ENCODE data around the gene ZFYVE1. TPM values are rescaled to one million over a fixed set of nuclear protein-coding genes. Genes with fewer than 3 reads are reported as not detected.
"Not testable (repeated sequence)": the region's sequence is repeated elsewhere in the genome, so short reads cannot be mapped to it uniquely, and the experiment has no call there.

ZFYVE1 gene
- total RNA-seq, 1 donor from 2014 or later = 73.9 TPM

DNA sequence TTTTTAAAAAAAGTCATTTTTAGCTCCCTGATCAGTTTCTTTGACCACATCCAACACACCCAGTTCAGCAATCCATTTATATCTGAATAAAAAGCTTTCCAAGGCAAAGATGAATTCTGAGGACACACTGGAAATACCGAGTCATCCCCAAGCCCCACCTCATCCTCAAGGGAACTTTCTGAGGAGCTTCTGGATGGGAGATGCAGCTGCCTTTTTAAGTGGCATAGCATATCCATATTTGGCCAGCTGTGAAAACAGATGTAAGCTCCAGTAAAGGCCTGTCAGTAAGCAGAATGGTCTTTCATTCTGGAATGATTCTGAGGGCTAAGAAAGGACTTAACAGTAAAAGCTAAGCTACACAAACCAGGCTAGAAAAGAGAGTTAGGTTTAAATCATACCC lies 18.4 kb downstream of the ZFYVE1 start:
- Histone ChIP-seq H3K36me3 (peaks cover 0 to 11% of the 10 kb centered on the region in 2 donors), H3K4me3 (no peak overlapping the region), H3K4me1 (no peaks in the 10 kb centered on the region), H3K27ac (peak overlapping the region in 1 of 2 donors; percentile 6), H3K9me3 (no peaks in the 10 kb centered on the region), H3K27me3 (no peaks in the 10 kb centered on the region)
- intact Hi-C loops (cut with DNase I) = no loop called here
- no peak for DNase-seq (ENCODE audit: low spot score in 2 of 2)
- TF ChIP-seq, protein P1, sequence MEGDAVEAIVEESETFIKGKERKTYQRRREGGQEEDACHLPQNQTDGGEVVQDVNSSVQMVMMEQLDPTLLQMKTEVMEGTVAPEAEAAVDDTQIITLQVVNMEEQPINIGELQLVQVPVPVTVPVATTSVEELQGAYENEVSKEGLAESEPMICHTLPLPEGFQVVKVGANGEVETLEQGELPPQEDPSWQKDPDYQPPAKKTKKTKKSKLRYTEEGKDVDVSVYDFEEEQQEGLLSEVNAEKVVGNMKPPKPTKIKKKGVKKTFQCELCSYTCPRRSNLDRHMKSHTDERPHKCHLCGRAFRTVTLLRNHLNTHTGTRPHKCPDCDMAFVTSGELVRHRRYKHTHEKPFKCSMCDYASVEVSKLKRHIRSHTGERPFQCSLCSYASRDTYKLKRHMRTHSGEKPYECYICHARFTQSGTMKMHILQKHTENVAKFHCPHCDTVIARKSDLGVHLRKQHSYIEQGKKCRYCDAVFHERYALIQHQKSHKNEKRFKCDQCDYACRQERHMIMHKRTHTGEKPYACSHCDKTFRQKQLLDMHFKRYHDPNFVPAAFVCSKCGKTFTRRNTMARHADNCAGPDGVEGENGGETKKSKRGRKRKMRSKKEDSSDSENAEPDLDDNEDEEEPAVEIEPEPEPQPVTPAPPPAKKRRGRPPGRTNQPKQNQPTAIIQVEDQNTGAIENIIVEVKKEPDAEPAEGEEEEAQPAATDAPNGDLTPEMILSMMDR (IDR thresholded peaks at IDR 0.05) = no peak

DNA sequence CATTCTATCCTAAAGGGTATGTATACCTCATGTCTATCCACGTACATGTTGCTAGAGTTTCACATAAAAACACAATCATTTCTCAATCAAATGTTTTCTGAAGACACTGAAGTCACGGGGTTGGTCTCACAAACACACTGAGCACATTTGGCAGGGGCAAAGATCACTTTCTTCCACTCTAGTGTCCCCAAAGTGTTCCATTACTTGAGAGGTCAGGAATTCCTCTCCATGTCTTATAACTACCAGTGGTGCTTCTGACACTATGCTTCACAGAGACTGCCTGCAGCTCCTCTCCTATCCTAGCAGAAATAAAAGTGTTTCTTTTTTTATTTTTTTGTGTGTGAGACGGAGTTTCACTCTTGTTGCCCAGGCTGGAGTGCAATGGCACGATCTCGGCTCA lies 19.1 kb downstream of the ZFYVE1 start:
- TF ChIP-seq, protein P1 (IDR thresholded peaks at IDR 0.05) = no peak
- Histone ChIP-seq H3K36me3 (peaks cover 0 to 11% of the 10 kb centered on the region in 2 donors), H3K27me3 (no peaks in the 10 kb centered on the region), H3K9me3 (no peaks in the 10 kb centered on the region), H3K4me3 (no peak overlapping the region), H3K27ac (peak overlapping the region in 1 of 2 donors; percentile 11), H3K4me1 (no peaks in the 10 kb centered on the region)
- intact Hi-C loops (cut with DNase I) = no loop called here
- no peak for DNase-seq (ENCODE audit: low spot score in 2 of 2)

DNA sequence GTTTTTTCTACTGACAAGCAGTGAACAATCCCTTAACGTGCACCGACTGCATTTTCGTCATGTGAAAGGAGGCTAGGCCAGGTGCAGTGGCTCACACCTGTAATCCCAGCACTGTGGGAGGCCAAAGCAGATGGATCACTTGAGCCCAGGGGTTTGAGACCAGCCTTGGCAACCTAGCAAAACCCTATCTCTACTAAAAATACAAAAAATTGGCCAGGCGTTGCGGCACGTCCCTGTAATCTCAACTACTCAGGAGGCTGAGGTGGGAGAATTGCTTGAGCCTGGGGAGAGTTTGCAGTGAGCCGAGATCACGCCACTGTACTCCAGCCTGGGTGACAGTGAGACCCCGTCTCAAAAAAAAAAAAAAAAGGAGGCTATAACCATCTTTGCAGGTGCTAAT lies 22.3 kb downstream of the ZFYVE1 start:
- peaks cover 0 to 13% of the 10 kb centered on the region in 2 donors for H3K36me3 ChIP-seq
- H3K9me3 ChIP-seq; intact Hi-C loops (cut with DNase I); H3K4me3 ChIP-seq; H3K27ac ChIP-seq; H3K4me1 ChIP-seq; DNase-seq (ENCODE audit: low spot score in 2 of 2); H3K27me3 ChIP-seq: not testable (repeated sequence)

DNA sequence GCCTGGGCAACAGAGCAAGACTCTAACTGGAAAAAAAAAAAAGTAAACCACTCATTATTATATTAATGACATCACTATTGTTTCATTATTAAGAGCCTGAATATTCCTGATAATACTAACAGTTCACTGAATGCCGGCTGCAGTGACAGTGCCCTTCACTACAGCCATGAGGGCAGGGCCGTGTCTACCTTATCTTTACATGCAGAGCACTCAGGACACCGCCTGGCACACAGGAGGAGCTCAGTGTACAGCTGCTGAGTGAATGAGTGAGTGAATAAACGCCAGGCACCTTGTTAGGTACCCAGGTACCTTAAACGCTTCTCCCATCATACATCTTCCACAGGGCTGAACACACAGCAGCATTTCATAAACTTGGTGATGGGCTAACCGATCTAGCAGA lies 23.2 kb downstream of the ZFYVE1 start:
- intact Hi-C loops (cut with DNase I) = no loop called here
- no peak overlapping the region for H3K4me3 ChIP-seq
- peaks cover 0 to 2% of the 10 kb centered on the region in 2 donors for H3K4me1 ChIP-seq
- TF ChIP-seq, protein P1 (IDR thresholded peaks at IDR 0.05) = no peak
- H3K36me3 ChIP-seq = peaks cover 7 to 16% of the 10 kb centered on the region in 2 donors
- no peaks in the 10 kb centered on the region for H3K27me3 ChIP-seq
- H3K9me3 ChIP-seq = no peaks in the 10 kb centered on the region
- no peak overlapping the region for H3K27ac ChIP-seq
- DNase-seq (ENCODE audit: low spot score in 2 of 2) = no peak

DNA sequence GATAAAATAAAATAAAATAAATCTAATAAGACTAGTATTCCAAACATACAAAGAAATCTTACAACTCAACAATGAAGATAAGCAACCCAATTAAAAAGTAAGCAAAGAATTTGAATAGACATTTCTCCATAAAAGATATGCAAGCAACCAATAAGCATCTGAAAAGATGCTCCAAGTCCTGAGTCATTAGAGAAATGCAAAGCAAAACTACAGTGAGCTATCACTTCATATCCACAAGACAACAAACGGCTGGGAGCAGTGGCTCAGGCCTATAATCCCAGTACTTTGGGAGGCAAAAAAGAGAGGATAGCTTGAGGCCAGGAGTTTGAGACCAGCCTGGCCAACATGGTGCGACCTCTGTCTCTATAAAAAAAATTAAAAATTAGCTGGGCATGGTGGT lies 26.8 kb downstream of the ZFYVE1 start:
- TF ChIP-seq, protein P1 (IDR thresholded peaks at IDR 0.05) = no peak
- peaks cover 27 to 48% of the 10 kb centered on the region in 2 donors for H3K36me3 ChIP-seq
- DNase-seq (ENCODE audit: low spot score in 2 of 2) = no peak
- no peak overlapping the region for H3K4me3 ChIP-seq
- intact Hi-C loops (cut with DNase I) = no loop called here
- no peaks in the 10 kb centered on the region for H3K9me3 ChIP-seq
- H3K27me3 ChIP-seq = no peaks in the 10 kb centered on the region
- peaks cover 0 to 2% of the 10 kb centered on the region in 2 donors for H3K4me1 ChIP-seq
- H3K27ac ChIP-seq = no peak overlapping the region

DNA sequence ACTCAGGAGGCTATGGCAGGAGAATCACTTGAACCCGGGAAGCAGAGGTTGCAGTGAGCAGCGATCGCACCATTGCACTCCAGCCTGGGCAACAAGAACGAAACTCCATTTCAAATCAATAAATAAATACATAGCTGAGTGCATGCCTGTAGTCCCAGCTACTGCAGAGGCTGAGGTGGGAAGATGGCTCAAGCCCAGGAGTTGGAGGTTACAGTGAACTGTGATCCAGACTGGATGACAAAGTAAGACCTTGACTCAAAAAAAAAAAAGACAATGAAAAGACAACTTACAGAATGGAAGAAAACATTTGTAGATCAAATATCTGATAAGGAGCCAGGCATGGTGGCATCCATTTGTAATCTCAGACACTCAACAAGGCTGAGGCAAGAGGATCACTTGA lies 27.6 kb downstream of the ZFYVE1 start:
- no peak for DNase-seq (ENCODE audit: low spot score in 2 of 2)
- Histone ChIP-seq H3K36me3 (peaks cover 30 to 52% of the 10 kb centered on the region in 2 donors), H3K27ac (no peak overlapping the region), H3K27me3 (no peaks in the 10 kb centered on the region), H3K4me3 (no peak overlapping the region), H3K4me1 (peaks cover 0 to 2% of the 10 kb centered on the region in 2 donors), H3K9me3 (no peaks in the 10 kb centered on the region)
- intact Hi-C loops (cut with DNase I) = no loop called here
- TF ChIP-seq, protein P1 (IDR thresholded peaks at IDR 0.05) = no peak
